Psoas muscle (tissue), 8 donors: ENCODE results near the gene RPP21. TPM values are rescaled to one million over a fixed set of nuclear protein-coding genes. Genes with fewer than 3 reads are reported as not detected.

Source experiments
- ATAC-seq, 4 donors: fragments of 200-7000 bp; cut with Tn5 transposase; one replicate each; pipeline ENCODE4 v1.9.1; 2020; ENCODE audit warnings: moderate library complexity in 3 of 4, mild to moderate bottlenecking in 2 of 4
- DNase-seq, 2 donors: peaks; one replicate each; pipeline ENCODE4 v3.0.0-alpha.2; 2020
- H3K27ac ChIP-seq: fragments of 200-600 bp; one replicate; pipeline ENCODE4 v1.8.0; 2022
- H3K27me3 ChIP-seq, 3 donors: fragments of 200-600 bp in 1 of 3; one replicate each; pipeline versions ENCODE4 v1.6.1 to v1.8.0; 2013 to 2022; ENCODE audit warnings: low read length in 2 of 3, mild to moderate bottlenecking in 2 of 3, moderate library complexity in 1 of 3; ENCODE audit not compliant: insufficient read depth in 3 of 3
- H3K36me3 ChIP-seq, 2 donors: fragments of 200-600 bp in 1 of 2; one replicate each; pipeline versions ENCODE4 v1.6.1 to v1.8.0; 2013 to 2022; ENCODE audit warnings: low read depth in 1 of 2, mild to moderate bottlenecking in 1 of 2, moderate library complexity in 1 of 2; ENCODE audit not compliant: insufficient read depth in 1 of 2
- H3K4me1 ChIP-seq: fragments of 200-600 bp; one replicate; pipeline ENCODE4 v1.8.0; 2022
- H3K4me3 ChIP-seq: fragments of 200-600 bp; one replicate; pipeline ENCODE4 v1.8.0; 2022; ENCODE audit warnings: mild to moderate bottlenecking
- H3K9me3 ChIP-seq: fragments of 200-600 bp; one replicate; pipeline ENCODE4 v1.8.0; 2022
- WGBS, 3 donors: extraction: QIAGEN DNeasy Blood & Tissue Kit; methylation state at CpG; one replicate each; pipeline versions ENCODE4 v1.1.6 to v1.1.7; 2013; 5-methylcytosine and 5-hydroxymethylcytosine counted together
- intact Hi-C, 2 donors: fragments of 100-400 bp; cut with DNase I; formaldehyde crosslinking; loops; one replicate each; pipeline versions ENCODE4 v1.11.0 to v1.14.2; 2022
- polyA plus RNA-seq, 3 donors: library from polyadenylated mRNA; stranded (reverse); fragments of 200-250 nt; gene quantifications; one replicate each; pipeline ENCODE4 v1.2.3, GENCODE V29; 2013
- total RNA-seq, 4 donors: library from RNA; stranded (reverse); fragmentation: NEBNext Ultra II Directional in 2 of 4; extraction: Animal tissue kit (Norgen Biotek cat#: 25700) in 2 of 4; gene quantifications; one replicate each; pipeline versions ENCODE4 v1.2.1 to v1.2.4, GENCODE V29; 2021 to 2023
- TF ChIP-seq, protein P1 (sequence below): fragments of 200-600 bp; IDR thresholded peaks from one replicate; pipeline ENCODE4 v1.8.0; 2022; ENCODE audit warnings: antibody characterized with exemption
- donor health status: healthy with polysubstance abuse.
- donor health status: DM: no; HTN: no; CAD: no; lungs with moderate emphysema.
- donor health status: Bipolar disorder and iron deficiency.
- donor health status: healthy.
- donor health status: DM: yes; HTN: yes; CAD: no.
- donor health status: DM: no; HTN: no; CAD: no.
- donor health status: DM: no; HTN: no; CAD: no.
- donor health status: DM: yes; HTN: yes; CAD: no.

RPP21 gene
- total and polyA plus RNA-seq, 7 donors = 28.9 to 120 (median 44.2) TPM

DNA sequence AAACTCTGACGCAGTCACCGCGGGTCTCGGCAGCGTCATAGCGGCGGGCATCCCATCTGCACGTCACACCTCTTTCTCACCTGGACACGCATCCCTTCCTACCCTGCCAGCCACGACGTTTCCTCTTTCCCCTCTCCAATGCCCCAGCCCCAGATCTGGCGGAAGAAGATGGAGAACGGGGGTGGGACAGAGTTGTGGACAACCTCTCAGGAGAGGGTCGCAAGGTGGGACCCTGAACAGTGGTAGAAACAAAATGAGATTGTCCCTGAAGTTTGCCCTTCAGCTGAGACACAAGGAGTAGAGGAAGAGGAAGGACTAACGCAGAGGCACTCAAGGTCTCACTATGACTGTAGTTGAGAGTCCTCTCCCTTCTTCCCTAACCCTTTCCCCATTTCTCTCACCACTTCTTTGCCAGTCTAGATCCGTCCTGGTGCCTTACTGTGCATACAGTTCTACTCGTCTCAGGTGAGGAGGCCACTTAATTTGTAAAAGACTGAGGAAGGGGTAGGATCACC, 17.7 kb upstream of the RPP21 start:
- Histone ChIP-seq H3K36me3 (peaks cover 4 to 37% of the 10 kb centered on the region in 2 donors), H3K4me1 (peaks cover 18% of the 10 kb centered on the region), H3K9me3 (no peaks in the 10 kb centered on the region), H3K27ac (peak overlapping the region; percentile 99), H3K27me3 (no peaks in the 10 kb centered on the region), H3K4me3 (peak overlapping the region; percentile 94)
- WGBS, 3 donors = 3 to 5% (median 4%) methylated on average over 17 of the region's 17 CpGs
- intact Hi-C loops = loop anchor here (5.0 to 10.0 kb wide), 2 partner anchors 110 to 112 kb away; partner anchors contain the start of gene TRIM26 (in 1 of the 2)
- TF ChIP-seq, protein P1, sequence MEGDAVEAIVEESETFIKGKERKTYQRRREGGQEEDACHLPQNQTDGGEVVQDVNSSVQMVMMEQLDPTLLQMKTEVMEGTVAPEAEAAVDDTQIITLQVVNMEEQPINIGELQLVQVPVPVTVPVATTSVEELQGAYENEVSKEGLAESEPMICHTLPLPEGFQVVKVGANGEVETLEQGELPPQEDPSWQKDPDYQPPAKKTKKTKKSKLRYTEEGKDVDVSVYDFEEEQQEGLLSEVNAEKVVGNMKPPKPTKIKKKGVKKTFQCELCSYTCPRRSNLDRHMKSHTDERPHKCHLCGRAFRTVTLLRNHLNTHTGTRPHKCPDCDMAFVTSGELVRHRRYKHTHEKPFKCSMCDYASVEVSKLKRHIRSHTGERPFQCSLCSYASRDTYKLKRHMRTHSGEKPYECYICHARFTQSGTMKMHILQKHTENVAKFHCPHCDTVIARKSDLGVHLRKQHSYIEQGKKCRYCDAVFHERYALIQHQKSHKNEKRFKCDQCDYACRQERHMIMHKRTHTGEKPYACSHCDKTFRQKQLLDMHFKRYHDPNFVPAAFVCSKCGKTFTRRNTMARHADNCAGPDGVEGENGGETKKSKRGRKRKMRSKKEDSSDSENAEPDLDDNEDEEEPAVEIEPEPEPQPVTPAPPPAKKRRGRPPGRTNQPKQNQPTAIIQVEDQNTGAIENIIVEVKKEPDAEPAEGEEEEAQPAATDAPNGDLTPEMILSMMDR = no peak
- no peak for DNase-seq
- no peak for ATAC-seq

DNA sequence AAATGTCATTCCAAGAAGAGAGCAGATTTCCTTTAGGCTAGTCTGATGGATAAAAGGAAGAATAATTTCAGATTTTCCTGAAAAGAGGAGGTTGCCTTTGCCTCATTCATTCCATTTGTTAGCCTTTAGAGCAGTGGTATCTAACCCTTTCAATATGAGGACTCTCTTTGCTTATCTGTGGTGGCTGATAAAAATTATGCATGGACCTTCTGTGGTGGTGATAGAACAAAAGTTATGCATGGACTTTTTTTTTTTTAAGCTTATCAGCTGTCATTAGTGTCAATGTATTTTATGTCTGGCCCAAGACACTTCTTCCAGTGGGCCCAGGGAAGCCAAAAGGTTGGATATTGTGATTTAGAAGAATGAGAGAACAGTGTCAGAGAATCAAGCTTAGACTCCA, 16.6 kb upstream of the RPP21 start:
- intact Hi-C loops = loop anchor here (5.0 to 10.0 kb wide), 2 partner anchors 111 to 114 kb away; partner anchors contain the start of gene TRIM26 (in 1 of the 2)
- no peak for ATAC-seq
- H3K36me3 ChIP-seq = peaks cover 4 to 47% of the 10 kb centered on the region in 2 donors
- no peak overlapping the region for H3K4me3 ChIP-seq
- TF ChIP-seq, protein P1 = no peak
- H3K27me3 ChIP-seq = no peaks in the 10 kb centered on the region
- peaks cover 18% of the 10 kb centered on the region for H3K4me1 ChIP-seq
- H3K27ac ChIP-seq = no peak overlapping the region
- H3K9me3 ChIP-seq = no peaks in the 10 kb centered on the region
- no peak for DNase-seq

DNA sequence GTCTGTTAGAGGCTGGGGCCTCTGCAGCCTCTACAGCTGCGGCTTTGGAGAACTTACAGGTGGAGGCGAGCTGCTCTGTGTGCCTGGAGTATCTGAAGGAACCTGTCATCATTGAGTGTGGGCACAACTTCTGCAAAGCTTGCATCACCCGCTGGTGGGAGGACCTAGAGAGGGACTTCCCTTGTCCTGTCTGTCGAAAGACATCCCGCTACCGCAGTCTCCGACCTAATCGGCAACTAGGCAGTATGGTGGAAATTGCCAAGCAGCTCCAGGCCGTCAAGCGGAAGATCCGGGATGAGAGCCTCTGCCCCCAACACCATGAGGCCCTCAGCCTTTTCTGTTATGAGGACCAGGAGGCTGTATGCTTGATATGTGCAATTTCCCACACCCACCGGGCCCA, 15.6 kb upstream of the RPP21 start:
- DNase-seq = no peak
- Histone ChIP-seq H3K36me3 (peaks cover 4 to 56% of the 10 kb centered on the region in 2 donors), H3K4me1 (peaks cover 18% of the 10 kb centered on the region), H3K9me3 (no peaks in the 10 kb centered on the region), H3K4me3 (no peak overlapping the region), H3K27ac (no peak overlapping the region), H3K27me3 (no peaks in the 10 kb centered on the region)
- ATAC-seq = no peak
- intact Hi-C loops = loop anchor here (5.0 to 10.0 kb wide), 2 partner anchors 112 to 115 kb away; partner anchors contain the start of gene TRIM26 (in 1 of the 2)
- 93 to 95% (median 95%) methylated on average over 12 of the region's 12 CpGs for WGBS, 3 donors
- TF ChIP-seq, protein P1 = no peak

DNA sequence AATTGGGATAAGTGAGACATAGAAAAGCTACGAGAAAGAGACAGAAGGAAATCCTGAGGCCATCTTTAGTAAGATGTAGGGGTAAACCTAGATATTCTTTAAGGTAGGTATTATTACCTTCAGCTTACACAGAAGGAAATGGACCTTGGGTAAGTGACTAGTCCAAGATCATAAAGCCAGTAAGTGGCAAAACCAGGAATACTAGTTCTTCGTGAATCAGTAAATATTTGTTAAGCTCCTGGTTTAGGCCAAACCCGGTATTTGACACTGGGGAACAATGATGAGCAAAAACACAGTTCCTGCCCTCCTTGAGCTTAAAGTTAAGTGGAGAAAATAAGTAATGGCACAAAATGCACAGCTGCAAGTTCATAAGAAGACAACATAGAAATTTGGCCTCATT, 13.0 kb upstream of the RPP21 start:
- Histone ChIP-seq H3K36me3 (peaks cover 9 to 83% of the 10 kb centered on the region in 2 donors), H3K27me3 (no peaks in the 10 kb centered on the region), H3K9me3 (no peaks in the 10 kb centered on the region), H3K27ac (no peak overlapping the region), H3K4me1 (peaks cover 8% of the 10 kb centered on the region), H3K4me3 (no peak overlapping the region)
- intact Hi-C loops = no loop called here
- DNase-seq = no peak
- TF ChIP-seq, protein P1 = no peak
- 83 to 94% (median 88%) methylated on average over 3 of the region's 3 CpGs for WGBS, 3 donors
- ATAC-seq = no peak
